SK-N-SH treated with all-trans-retinoic acid at 6 μM for 48 hours (cell line): ENCODE results near the gene PKN2.

Experiments
- ARNTL ChIP-seq: fragments of 450-650 bp; formaldehyde crosslinking; IDR thresholded peaks from 2 replicates; pipeline ENCODE4 v1.5.0; 2020; ENCODE audit warnings: low read depth, mild to moderate bottlenecking, moderate library complexity, borderline replicate concordance
- CSDC2 ChIP-seq: fragments of 250-450 bp; sonication (Bioruptor Pico); IDR thresholded peaks from 2 replicates; pipeline ENCODE4 v1.5.0; 2020; ENCODE audit warnings: mild to moderate bottlenecking, moderate library complexity
- ESRRG ChIP-seq: fragments of 250-450 bp; sonication (Bioruptor Pico); IDR thresholded peaks from 2 replicates; pipeline ENCODE4 v1.6.1; 2021; ENCODE audit warnings: mild to moderate bottlenecking
- PPARA ChIP-seq: fragments of 250-450 bp; sonication (Bioruptor Pico); IDR thresholded peaks from 2 replicates; pipeline ENCODE4 v1.5.0; 2020; ENCODE audit warnings: mild to moderate bottlenecking, borderline replicate concordance
- TOX ChIP-seq: fragments of 250-450 bp; sonication (Bioruptor Pico); IDR thresholded peaks from 2 replicates; pipeline ENCODE4 v1.8.0; 2021; ENCODE audit warnings: mild to moderate bottlenecking, moderate library complexity, borderline replicate concordance
- ZFP30 ChIP-seq: fragments of 450-650 bp; formaldehyde crosslinking; IDR thresholded peaks from 2 replicates; pipeline ENCODE4 v1.5.0; 2022; ENCODE audit warnings: mild to moderate bottlenecking, moderate library complexity
- TF ChIP-seq, protein P1 (sequence below): fragments of 250-450 bp; sonication (Bioruptor Pico); IDR thresholded peaks from 2 replicates; pipeline ENCODE4 v1.5.1; 2020; ENCODE audit warnings: low read depth, mild to moderate bottlenecking, moderate library complexity
- TF ChIP-seq, protein P2 (sequence below): fragments of 250-450 bp; sonication (Bioruptor Pico); IDR thresholded peaks from 2 replicates; pipeline ENCODE4 v1.8.0; 2020; ENCODE audit warnings: mild to moderate bottlenecking, moderate library complexity, borderline replicate concordance
- TF ChIP-seq, protein P3 (sequence below): fragments of 250-450 bp; sonication (Bioruptor Pico); IDR thresholded peaks from 2 replicates; pipeline ENCODE4 v1.5.0; 2020; ENCODE audit warnings: mild to moderate bottlenecking, moderate library complexity

DNA sequence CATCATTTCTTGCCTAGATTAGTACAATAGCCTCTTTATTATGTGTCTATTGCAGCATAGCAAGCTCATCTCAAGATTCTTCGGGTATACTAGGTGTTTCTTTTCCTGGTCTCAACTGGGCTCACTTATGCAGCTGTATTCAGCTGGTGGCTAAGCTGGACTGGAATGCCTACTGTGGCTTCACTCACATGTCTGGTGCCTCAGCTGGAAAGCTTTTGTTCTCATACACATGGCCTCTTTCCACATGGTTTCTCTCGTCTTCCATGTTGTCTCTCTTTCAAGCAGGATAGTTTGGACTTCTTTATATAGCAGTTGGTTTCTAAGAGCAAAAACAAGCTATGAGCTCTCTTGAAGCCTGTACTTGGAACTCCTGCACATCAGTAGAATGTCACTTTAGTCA is 45.2 kb downstream of the PKN2 start:
- TF ChIP-seq, protein P1, sequence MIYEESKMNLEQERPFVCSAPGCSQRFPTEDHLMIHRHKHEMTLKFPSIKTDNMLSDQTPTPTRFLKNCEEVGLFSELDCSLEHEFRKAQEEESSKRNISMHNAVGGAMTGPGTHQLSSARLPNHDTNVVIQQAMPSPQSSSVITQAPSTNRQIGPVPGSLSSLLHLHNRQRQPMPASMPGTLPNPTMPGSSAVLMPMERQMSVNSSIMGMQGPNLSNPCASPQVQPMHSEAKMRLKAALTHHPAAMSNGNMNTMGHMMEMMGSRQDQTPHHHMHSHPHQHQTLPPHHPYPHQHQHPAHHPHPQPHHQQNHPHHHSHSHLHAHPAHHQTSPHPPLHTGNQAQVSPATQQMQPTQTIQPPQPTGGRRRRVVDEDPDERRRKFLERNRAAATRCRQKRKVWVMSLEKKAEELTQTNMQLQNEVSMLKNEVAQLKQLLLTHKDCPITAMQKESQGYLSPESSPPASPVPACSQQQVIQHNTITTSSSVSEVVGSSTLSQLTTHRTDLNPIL: no peak
- TF ChIP-seq ESRRG (CRISPR knock-in tag) (no peak), PPARA (CRISPR knock-in tag) (no peak), ZFP30 (CRISPR knock-in tag) (no peak), ARNTL (CRISPR knock-in tag) (no peak), CSDC2 (CRISPR knock-in tag) (no peak), TOX (CRISPR knock-in tag) (no peak)
- TF ChIP-seq, protein P2, sequence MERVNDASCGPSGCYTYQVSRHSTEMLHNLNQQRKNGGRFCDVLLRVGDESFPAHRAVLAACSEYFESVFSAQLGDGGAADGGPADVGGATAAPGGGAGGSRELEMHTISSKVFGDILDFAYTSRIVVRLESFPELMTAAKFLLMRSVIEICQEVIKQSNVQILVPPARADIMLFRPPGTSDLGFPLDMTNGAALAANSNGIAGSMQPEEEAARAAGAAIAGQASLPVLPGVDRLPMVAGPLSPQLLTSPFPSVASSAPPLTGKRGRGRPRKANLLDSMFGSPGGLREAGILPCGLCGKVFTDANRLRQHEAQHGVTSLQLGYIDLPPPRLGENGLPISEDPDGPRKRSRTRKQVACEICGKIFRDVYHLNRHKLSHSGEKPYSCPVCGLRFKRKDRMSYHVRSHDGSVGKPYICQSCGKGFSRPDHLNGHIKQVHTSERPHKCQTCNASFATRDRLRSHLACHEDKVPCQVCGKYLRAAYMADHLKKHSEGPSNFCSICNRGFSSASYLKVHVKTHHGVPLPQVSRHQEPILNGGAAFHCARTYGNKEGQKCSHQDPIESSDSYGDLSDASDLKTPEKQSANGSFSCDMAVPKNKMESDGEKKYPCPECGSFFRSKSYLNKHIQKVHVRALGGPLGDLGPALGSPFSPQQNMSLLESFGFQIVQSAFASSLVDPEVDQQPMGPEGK (CRISPR knock-in tag): no peak
- TF ChIP-seq, protein P3, sequence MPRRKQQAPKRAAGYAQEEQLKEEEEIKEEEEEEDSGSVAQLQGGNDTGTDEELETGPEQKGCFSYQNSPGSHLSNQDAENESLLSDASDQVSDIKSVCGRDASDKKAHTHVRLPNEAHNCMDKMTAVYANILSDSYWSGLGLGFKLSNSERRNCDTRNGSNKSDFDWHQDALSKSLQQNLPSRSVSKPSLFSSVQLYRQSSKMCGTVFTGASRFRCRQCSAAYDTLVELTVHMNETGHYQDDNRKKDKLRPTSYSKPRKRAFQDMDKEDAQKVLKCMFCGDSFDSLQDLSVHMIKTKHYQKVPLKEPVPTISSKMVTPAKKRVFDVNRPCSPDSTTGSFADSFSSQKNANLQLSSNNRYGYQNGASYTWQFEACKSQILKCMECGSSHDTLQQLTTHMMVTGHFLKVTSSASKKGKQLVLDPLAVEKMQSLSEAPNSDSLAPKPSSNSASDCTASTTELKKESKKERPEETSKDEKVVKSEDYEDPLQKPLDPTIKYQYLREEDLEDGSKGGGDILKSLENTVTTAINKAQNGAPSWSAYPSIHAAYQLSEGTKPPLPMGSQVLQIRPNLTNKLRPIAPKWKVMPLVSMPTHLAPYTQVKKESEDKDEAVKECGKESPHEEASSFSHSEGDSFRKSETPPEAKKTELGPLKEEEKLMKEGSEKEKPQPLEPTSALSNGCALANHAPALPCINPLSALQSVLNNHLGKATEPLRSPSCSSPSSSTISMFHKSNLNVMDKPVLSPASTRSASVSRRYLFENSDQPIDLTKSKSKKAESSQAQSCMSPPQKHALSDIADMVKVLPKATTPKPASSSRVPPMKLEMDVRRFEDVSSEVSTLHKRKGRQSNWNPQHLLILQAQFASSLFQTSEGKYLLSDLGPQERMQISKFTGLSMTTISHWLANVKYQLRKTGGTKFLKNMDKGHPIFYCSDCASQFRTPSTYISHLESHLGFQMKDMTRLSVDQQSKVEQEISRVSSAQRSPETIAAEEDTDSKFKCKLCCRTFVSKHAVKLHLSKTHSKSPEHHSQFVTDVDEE: no peak
